Measurements from ENCODE around the gene IRAK4.
"Not testable (repeated sequence)": the region's sequence is repeated elsewhere in the genome, so short reads cannot be mapped to it uniquely, and the experiment has no call there.

Gene IRAK4

GRCh38 chr12:43758728-43759563 lies at the start of gene IRAK4, which contains the start of gene PUS7L:
IRAK4 (plus strand) TSS chr12:43758951; CDS start chr12:43768112, 9,161 bp downstream.
PUS7L (minus strand) TSS chr12:43758790; CDS start chr12:43755245, 3,545 bp downstream.
- peak; percentile 96 for DNase-seq

- no peak for DNase-seq
Measured at GRCh38 chr12:43711348-43711747, 47.4 kb upstream of the IRAK4 start.

GRCh38 chr12:43722621-43723020 lies 36.1 kb upstream of the IRAK4 start:
- DNase-seq: no peak

GRCh38 chr12:43723134-43723533 lies 35.6 kb upstream of the IRAK4 start:
- no peak for DNase-seq

- no peak for DNase-seq
Measured at GRCh38 chr12:43728117-43728516, 30.6 kb upstream of the IRAK4 start.

- DNase-seq: no peak
Measured at GRCh38 chr12:43728698-43729097, 30.1 kb upstream of the IRAK4 start.

- DNase-seq: no peak
Measured at GRCh38 chr12:43730283-43730682, 28.5 kb upstream of the IRAK4 start.

GRCh38 chr12:43733687-43734086 lies 25.1 kb upstream of the IRAK4 start:
- no peak for DNase-seq

- DNase-seq: no peak
Measured at GRCh38 chr12:43736927-43737440, 21.8 kb upstream of the IRAK4 start.

GRCh38 chr12:43737646-43738045 lies 21.1 kb upstream of the IRAK4 start:
- DNase-seq: no peak

GRCh38 chr12:43740511-43741100 lies 18.1 kb upstream of the IRAK4 start:
- no peak for DNase-seq

GRCh38 chr12:43742106-43742505 lies 16.6 kb upstream of the IRAK4 start:
- DNase-seq: no peak

GRCh38 chr12:43744826-43745225 lies 13.9 kb upstream of the IRAK4 start:
- no peak for DNase-seq

GRCh38 chr12:43749016-43749415 lies 9.7 kb upstream of the IRAK4 start:
- DNase-seq: no peak

GRCh38 chr12:43750814-43751213 lies 7.9 kb upstream of the IRAK4 start:
- no peak for DNase-seq

GRCh38 chr12:43751360-43751759 lies 7.4 kb upstream of the IRAK4 start:
- DNase-seq: not testable (repeated sequence)

GRCh38 chr12:43754015-43754414 lies 4.7 kb upstream of the IRAK4 start:
- DNase-seq: no peak

- DNase-seq: no peak
Measured at GRCh38 chr12:43758247-43758727, 464 bp upstream of the IRAK4 start.

GRCh38 chr12:43760396-43760795 lies 1.6 kb downstream of the IRAK4 start:
- DNase-seq: no peak

- DNase-seq: no peak
Measured at GRCh38 chr12:43761500-43761899, 2.7 kb downstream of the IRAK4 start.

GRCh38 chr12:43762596-43762995 lies 3.8 kb downstream of the IRAK4 start:
- no peak for DNase-seq

- no peak for DNase-seq
Measured at GRCh38 chr12:43763769-43764168, 5.0 kb downstream of the IRAK4 start.

GRCh38 chr12:43764528-43764927 lies 5.8 kb downstream of the IRAK4 start:
- DNase-seq: no peak

GRCh38 chr12:43766291-43766690 lies 7.5 kb downstream of the IRAK4 start:
- no peak for DNase-seq

Measured in CD4-positive, alpha-beta T cell treated with Interferon gamma for 1 hour (primary cell).